HCT116 (cell line): Measurements from ENCODE around the gene ZAP70.

ENCODE experiments used
- EGR1 ChIP-seq: IDR thresholded peaks from 2 replicates; pipeline ENCODE4 v1.6.1; 2012; ENCODE audit warnings: low read depth
- EZH2phosphoT487 ChIP-seq: fragments of 200-600 bp; IDR thresholded peaks from 2 replicates; pipeline ENCODE4 v1.6.1; 2018; ENCODE audit warnings: antibody characterized with exemption, borderline replicate concordance
- POLR2A ChIP-seq: IDR thresholded peaks from 2 replicates; pipeline ENCODE4 v1.7.0; 2011; ENCODE audit warnings: borderline replicate concordance; ENCODE audit not compliant: insufficient read depth, insufficient read length; ENCODE audit errors: extremely low read depth
- SIN3A ChIP-seq: IDR thresholded peaks from 2 replicates; pipeline ENCODE4 v1.6.1; 2012; ENCODE audit warnings: low read depth
- TF ChIP-seq, protein P1 (sequence below), 3 experiments: fragments of 200-600 bp in 1 of 3; sonication (generic) in 1 of 3; IDR thresholded peaks in 2 of 3; conservative IDR thresholded peaks in 1 of 3; 2 replicates each; pipeline ENCODE4 v1.5.1; 2012 to 2017; ENCODE audit warnings: low read depth in 2 of 3, low read length in 2 of 3, antibody characterized with exemption in 1 of 3, borderline replicate concordance in 1 of 3, control low read depth in 1 of 3, mild to moderate bottlenecking in 1 of 3, mixed read lengths in 1 of 3, mixed run types in 1 of 3, moderate library complexity in 1 of 3; ENCODE audit not compliant: insufficient read depth in 1 of 3
- TF ChIP-seq, protein P2 (sequence below): IDR thresholded peaks from 2 replicates; pipeline ENCODE4 v1.6.1; 2012

DNA sequence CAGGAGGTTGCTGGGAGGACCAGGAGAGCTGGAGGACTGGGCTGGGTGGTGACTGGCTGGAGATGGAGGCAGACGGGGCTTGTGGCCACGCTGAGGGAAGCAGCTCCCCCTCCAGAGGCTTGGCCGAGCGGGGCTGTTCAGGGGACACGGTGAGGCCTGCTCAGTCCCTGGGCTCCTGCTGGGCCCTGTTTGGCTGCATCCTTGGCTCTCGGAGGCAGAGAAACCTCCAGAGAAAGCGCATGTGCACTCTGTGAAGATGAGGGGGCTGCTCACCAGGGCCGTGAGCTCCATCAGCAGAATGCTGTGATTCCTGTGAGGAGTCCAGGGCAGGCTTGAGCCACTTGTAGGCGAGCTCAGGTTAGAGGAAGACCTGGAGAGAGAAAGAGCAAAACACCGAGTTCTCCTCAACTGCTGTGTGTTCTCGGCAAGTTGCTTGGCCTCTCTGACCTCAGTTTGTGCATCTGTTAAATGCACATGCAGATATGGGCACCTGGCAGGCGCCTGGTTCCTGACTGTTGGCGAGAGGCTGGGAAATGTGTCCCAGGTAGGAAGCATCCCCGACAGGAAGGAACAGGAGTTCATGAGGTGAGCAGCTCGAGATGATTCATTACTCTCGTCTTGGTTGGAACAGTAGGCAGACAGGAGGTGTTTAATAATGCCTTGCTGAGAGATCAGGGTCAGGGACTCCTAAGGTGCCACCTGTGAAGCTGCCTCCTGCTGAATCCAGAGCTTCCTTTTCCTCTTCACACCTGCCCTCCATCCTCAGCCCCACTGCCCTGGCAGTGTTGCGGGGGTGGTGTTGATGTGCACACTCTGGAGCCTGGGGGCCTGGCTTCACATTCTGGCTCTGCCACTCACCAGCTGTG, 941 bp downstream of the ZAP70 start:
- no peak for TF ChIP-seq SIN3A
- TF ChIP-seq, protein P1, sequence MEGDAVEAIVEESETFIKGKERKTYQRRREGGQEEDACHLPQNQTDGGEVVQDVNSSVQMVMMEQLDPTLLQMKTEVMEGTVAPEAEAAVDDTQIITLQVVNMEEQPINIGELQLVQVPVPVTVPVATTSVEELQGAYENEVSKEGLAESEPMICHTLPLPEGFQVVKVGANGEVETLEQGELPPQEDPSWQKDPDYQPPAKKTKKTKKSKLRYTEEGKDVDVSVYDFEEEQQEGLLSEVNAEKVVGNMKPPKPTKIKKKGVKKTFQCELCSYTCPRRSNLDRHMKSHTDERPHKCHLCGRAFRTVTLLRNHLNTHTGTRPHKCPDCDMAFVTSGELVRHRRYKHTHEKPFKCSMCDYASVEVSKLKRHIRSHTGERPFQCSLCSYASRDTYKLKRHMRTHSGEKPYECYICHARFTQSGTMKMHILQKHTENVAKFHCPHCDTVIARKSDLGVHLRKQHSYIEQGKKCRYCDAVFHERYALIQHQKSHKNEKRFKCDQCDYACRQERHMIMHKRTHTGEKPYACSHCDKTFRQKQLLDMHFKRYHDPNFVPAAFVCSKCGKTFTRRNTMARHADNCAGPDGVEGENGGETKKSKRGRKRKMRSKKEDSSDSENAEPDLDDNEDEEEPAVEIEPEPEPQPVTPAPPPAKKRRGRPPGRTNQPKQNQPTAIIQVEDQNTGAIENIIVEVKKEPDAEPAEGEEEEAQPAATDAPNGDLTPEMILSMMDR (IDR thresholded peaks at IDR 0.05 in 2 of 3, conservative IDR thresholded peaks at IDR 0.05 in 1 of 3; ENCODE audit: borderline replicate concordance in 1 of 3, insufficient read depth in 1 of 3, low read depth in 2 of 3, low read length in 2 of 3) = no peak
- TF ChIP-seq EGR1 = no peak
- TF ChIP-seq EZH2phosphoT487 = no peak
- TF ChIP-seq, protein P2, sequence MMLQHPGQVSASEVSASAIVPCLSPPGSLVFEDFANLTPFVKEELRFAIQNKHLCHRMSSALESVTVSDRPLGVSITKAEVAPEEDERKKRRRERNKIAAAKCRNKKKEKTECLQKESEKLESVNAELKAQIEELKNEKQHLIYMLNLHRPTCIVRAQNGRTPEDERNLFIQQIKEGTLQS = no peak
- TF ChIP-seq POLR2A = no peak
